HepG2 (cell line): ENCODE measurements around the gene MMP25. TPM values are rescaled to one million over a fixed set of nuclear protein-coding genes. Genes with fewer than 3 reads are reported as not detected.
A peak's percentile ranks its signal among the peaks of the same experiment; 100 is the strongest.

Experiments used
- AKAP8 ChIP-seq: sonication (generic); formaldehyde crosslinking; IDR thresholded peaks from 2 replicates; pipeline ENCODE4 v1.5.1; 2020; ENCODE audit warnings: mild to moderate bottlenecking, missing genetic modification reagents
- ASH2L ChIP-seq: fragments of 300-600, 200-600 bp; sonication (generic); IDR thresholded peaks from 2 replicates; pipeline ENCODE4 v1.7.0; 2017; ENCODE audit warnings: low read depth, mild to moderate bottlenecking, moderate library complexity, mixed read lengths, low read length; ENCODE audit not compliant: insufficient read length
- ATF4 ChIP-seq, 2 experiments: fragments of 450-650 bp in 1 of 2; sonication (generic) in 1 of 2; formaldehyde crosslinking; IDR thresholded peaks; 2 replicates each; pipeline versions ENCODE4 v1.5.0 to v1.8.0; 2020 to 2022; ENCODE audit warnings: mild to moderate bottlenecking in 1 of 2, missing genetic modification reagents in 1 of 2
- CREB1 ChIP-seq, 2 experiments: fragments of 450-650 bp in 1 of 2; IDR thresholded peaks; 2 replicates each; pipeline ENCODE4 v1.6.1; 2016 to 2017; ENCODE audit warnings: control low read depth in 1 of 2, mild to moderate bottlenecking in 1 of 2, missing compliant biosample characterization in 1 of 2, missing genetic modification characterization in 1 of 2
- CSRNP1 ChIP-seq: sonication (generic); formaldehyde crosslinking; IDR thresholded peaks from 2 replicates; pipeline ENCODE4 v1.8.1; 2023; ENCODE audit warnings: mild to moderate bottlenecking, missing genetic modification reagents
- ELF3 ChIP-seq: IDR thresholded peaks from 2 replicates; pipeline ENCODE4 v1.6.1; 2016; ENCODE audit warnings: missing genetic modification reagents, missing compliant biosample characterization
- HIVEP1 ChIP-seq: sonication (generic); formaldehyde crosslinking; IDR thresholded peaks from 2 replicates; pipeline ENCODE4 v1.4.0; 2020; ENCODE audit warnings: mild to moderate bottlenecking, missing genetic modification reagents
- HNRNPLL ChIP-seq: fragments of 200-400 bp; formaldehyde crosslinking; IDR thresholded peaks from 2 replicates; pipeline ENCODE4 v1.6.1; 2017; ENCODE audit warnings: mild to moderate bottlenecking, low read depth, low read length; ENCODE audit not compliant: poor library complexity, severe bottlenecking
- IRF2 ChIP-seq: IDR thresholded peaks from 2 replicates; pipeline ENCODE4 v1.6.1; 2018; ENCODE audit warnings: missing genetic modification reagents, missing compliant biosample characterization
- KDM3A ChIP-seq: IDR thresholded peaks from 2 replicates; pipeline ENCODE4 v1.6.1; 2018; ENCODE audit warnings: low read depth, missing compliant biosample characterization
- KDM5B ChIP-seq: sonication (generic); formaldehyde crosslinking; IDR thresholded peaks from 2 replicates; pipeline ENCODE4 v1.4.0; 2020; ENCODE audit warnings: missing genetic modification reagents, mild to moderate bottlenecking, borderline replicate concordance
- MAFK ChIP-seq, 2 experiments: IDR thresholded peaks in 1 of 2; conservative IDR thresholded peaks in 1 of 2; 2 replicates each; pipeline ENCODE4 v1.6.1; 2011; ENCODE audit warnings: improper control_type of control experiment in 2 of 2, low read length in 2 of 2
- NR2F1 ChIP-seq, 2 experiments: fragments of 450-650 bp in 1 of 2; formaldehyde crosslinking in 1 of 2; IDR thresholded peaks; 2 replicates each; pipeline versions ENCODE4 v1.5.0 to v1.6.1; 2016 to 2020; ENCODE audit warnings: mild to moderate bottlenecking in 1 of 2, missing compliant biosample characterization in 1 of 2, missing genetic modification reagents in 1 of 2, moderate library complexity in 1 of 2
- TCF7L2 ChIP-seq: IDR thresholded peaks from 2 replicates; pipeline ENCODE4 v1.6.1; 2011; ENCODE audit warnings: mild to moderate bottlenecking, low read depth, low read length, moderate library complexity
- THAP11 ChIP-seq: IDR thresholded peaks from 2 replicates; pipeline ENCODE4 v1.6.1; 2016; ENCODE audit warnings: missing biosample characterization, missing genetic modification reagents
- THAP9 ChIP-seq: sonication (generic); formaldehyde crosslinking; IDR thresholded peaks from 2 replicates; pipeline ENCODE4; 2020; ENCODE audit warnings: missing genetic modification reagents, mild to moderate bottlenecking, borderline replicate concordance
- ZFX ChIP-seq: sonication (generic); formaldehyde crosslinking; IDR thresholded peaks from 2 replicates; pipeline ENCODE4 v1.4.0; 2020; ENCODE audit warnings: mild to moderate bottlenecking, low read depth, missing genetic modification reagents, moderate library complexity
- ZFY ChIP-seq: sonication (generic); formaldehyde crosslinking; IDR thresholded peaks from 2 replicates; pipeline ENCODE4 v1.4.0; 2020; ENCODE audit warnings: missing genetic modification reagents
- ZNF121 ChIP-seq: sonication (generic); formaldehyde crosslinking; IDR thresholded peaks from 2 replicates; pipeline ENCODE4 v1.5.0; 2020; ENCODE audit warnings: mild to moderate bottlenecking, missing genetic modification reagents
- ZNF253 ChIP-seq: sonication (generic); formaldehyde crosslinking; IDR thresholded peaks from 2 replicates; pipeline ENCODE4 v1.8.0; 2022; ENCODE audit warnings: mild to moderate bottlenecking, missing genetic modification reagents, borderline replicate concordance
- ZNF317 ChIP-seq: sonication (generic); formaldehyde crosslinking; IDR thresholded peaks from 2 replicates; pipeline ENCODE4 v1.5.0; 2020; ENCODE audit warnings: mild to moderate bottlenecking, missing genetic modification reagents
- ZNF383 ChIP-seq: sonication (generic); formaldehyde crosslinking; IDR thresholded peaks from 2 replicates; pipeline ENCODE4 v1.4.0; 2020; ENCODE audit warnings: missing genetic modification reagents, mild to moderate bottlenecking, borderline replicate concordance
- ZNF605 ChIP-seq: sonication (generic); formaldehyde crosslinking; IDR thresholded peaks from 2 replicates; pipeline ENCODE4 v1.8.0; 2022; ENCODE audit warnings: mild to moderate bottlenecking, missing genetic modification reagents
- ZNF816 ChIP-seq: sonication (generic); formaldehyde crosslinking; IDR thresholded peaks from 2 replicates; pipeline ENCODE4 v1.8.0; 2022; ENCODE audit warnings: missing genetic modification reagents, mild to moderate bottlenecking, borderline replicate concordance
- polyA plus RNA-seq, 8 experiments: library from polyadenylated mRNA; depleted of rRNA in 3 of 8; stranded (reverse) in 7 of 8; unstranded in 1 of 8; fragments of >200 nt; fragmentation: Illumina TruSeq in 4 of 8; extraction: Trizol in 4 of 8; gene quantifications; 2 replicates each; pipeline versions ENCODE4 v1.2.1 to v1.2.3, GENCODE V29; 2011 to 2016; ENCODE audit warnings: low read depth in 4 of 8, missing spikeins in 1 of 8, mixed read lengths in 1 of 8; ENCODE audit not compliant: insufficient read depth in 1 of 8
- total RNA-seq, 5 experiments: library from RNA; depleted of rRNA; stranded (reverse); fragments of >200 nt; fragmentation: Illumina TruSeq; extraction: Trizol; gene quantifications; 2 replicates each; pipeline ENCODE4 v1.2.3, GENCODE V29; 2016; ENCODE audit warnings: low read depth in 1 of 5

MMP25 gene
- total and polyA plus RNA-seq, 2 of the 13 experiments (the other 11 are each of a cell fraction or from before 2014, with no cell fraction given) = 0.04 to 0.08 TPM

GRCh38 chr16:3087243-3088235, 41.2 kb downstream of the MMP25 start (continued):
- TF ChIP-seq MAFK (conservative IDR thresholded peaks at IDR 0.05 in 1 of 2, IDR thresholded peaks at IDR 0.05 in 1 of 2; ENCODE audit: low read length in 2 of 2) (no peak), CSRNP1 (CRISPR knock-in tag) (no peak), ASH2L (no peak), CREB1 (IDR thresholded peaks at IDR 0.05) (no peak), CREB1 (CRISPR knock-in tag; IDR thresholded peaks at IDR 0.05) (no peak), HNRNPLL (no peak), ZFX (CRISPR knock-in tag) (no peak; the same call in 1 of the 2 replicates), ZNF253 (CRISPR knock-in tag) (no peak), ZFY (CRISPR knock-in tag) (no peak), ZNF383 (CRISPR knock-in tag) (no peak), ATF4 (CRISPR knock-in tag; IDR thresholded peaks at IDR 0.05) (no peak), KDM3A (CRISPR knock-in tag) (no peak), IRF2 (CRISPR knock-in tag) (no peak), NR2F1 (CRISPR knock-in tag; IDR thresholded peaks at IDR 0.05) (peak in 1 of 2 experiments; percentile 38; a peak in 2 of 4 replicates), ZNF605 (peak; percentile 21; the same call in 1 of the 2 replicates), THAP9 (no peak), ZNF816 (no peak), HIVEP1 (CRISPR knock-in tag) (no peak), AKAP8 (CRISPR knock-in tag) (no peak), TCF7L2 (no peak), THAP11 (CRISPR knock-in tag) (peak; percentile 15; the same call in 1 of the 2 replicates), ZNF317 (CRISPR knock-in tag) (no peak), ELF3 (CRISPR knock-in tag) (peak; percentile 41; the same call in 1 of the 2 replicates), ZNF121 (no peak), KDM5B (CRISPR knock-in tag) (0 out of 2 replicates have a peak, but pooled peaks have one; percentile 0)
